Measurements from ENCODE around the gene FAM184A. TPM values are rescaled to one million over a fixed set of nuclear protein-coding genes. Genes with fewer than 3 reads are reported as not detected.

The FAM184A gene
- total RNA-seq, 4 donors from 2014 or later = 0.20 to 13.1 (median 2.9) TPM

DNA sequence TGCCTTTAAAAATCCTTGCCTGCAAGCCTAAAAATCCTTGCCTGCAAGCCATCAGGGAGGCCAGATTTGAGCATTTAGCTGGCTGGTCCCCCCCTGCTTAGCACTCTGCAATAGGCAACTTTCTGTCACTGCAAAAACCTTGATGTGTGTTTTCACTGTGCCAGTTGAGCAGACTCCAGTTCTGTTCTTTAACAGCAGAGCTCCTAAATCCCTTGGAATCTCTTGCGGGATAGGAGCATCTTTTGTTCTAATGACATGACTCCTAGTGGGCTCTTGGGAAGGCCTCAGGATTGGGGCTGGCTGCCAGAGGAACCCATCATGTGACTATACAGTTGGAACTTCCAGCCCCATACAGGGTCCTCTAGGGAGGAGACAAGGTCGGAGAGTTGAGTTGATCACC, 50.4 kb downstream of the FAM184A start:
- no peaks in the 10 kb centered on the region for H3K27me3 ChIP-seq
- in situ Hi-C loops (cut with MboI; ENCODE audit: low pct_ligation_motif_present in 1 of 4, low pct_unique_long_range_greater_than_20kb in 1 of 4, low sequenced_read_pairs in 3 of 4) (no loop called here), intact Hi-C loops (cut with DNase I; ENCODE audit: low total_unique reads) (no loop called here)
- no peaks in the 10 kb centered on the region for H3K9me3 ChIP-seq
- TF ChIP-seq CTCF (IDR thresholded peaks at IDR 0.05) (no peak), POLR2AphosphoS5 (IDR thresholded peaks at IDR 0.05) (no peak)
- 96% methylated on average over 2 of the region's 2 CpGs; no CpG with 5 or more reads in 1 of the 2 donors for WGBS, 2 donors (ENCODE audit: low coverage in 1 of 2)
- DNase-seq = no peak
- no peak overlapping the region for H3K4me3 ChIP-seq
- no peaks in the 10 kb centered on the region for H3K4me1 ChIP-seq
- no peaks in the 10 kb centered on the region for H3K36me3 ChIP-seq
- H3K27ac ChIP-seq = no peak overlapping the region

- TF ChIP-seq POLR2AphosphoS5 (IDR thresholded peaks at IDR 0.05) = no peak
- no peak for TF ChIP-seq CTCF (IDR thresholded peaks at IDR 0.05)
- no peak for TF ChIP-seq EP300 (IDR thresholded peaks at IDR 0.05; ENCODE audit: low read depth)
- Histone ChIP-seq H3K27ac (no peak overlapping the region), H3K36me3 (no peaks in the 10 kb centered on the region), H3K9me3 (no peaks in the 10 kb centered on the region), H3K27me3 (no peaks in the 10 kb centered on the region), H3K4me3 (no peak overlapping the region), H3K4me1 (no peaks in the 10 kb centered on the region)
- no peak for DNase-seq
- in situ Hi-C loops (cut with MboI; ENCODE audit: low pct_ligation_motif_present in 1 of 4, low pct_unique_long_range_greater_than_20kb in 1 of 4, low sequenced_read_pairs in 3 of 4) (no loop called here), intact Hi-C loops (cut with DNase I; ENCODE audit: low total_unique reads) (no loop called here)
- 44 to 64% methylated on average over 2 to 3 of the region's 3 CpGs for WGBS, 2 donors (ENCODE audit: low coverage in 1 of 2)
These were observed 51.0 kb downstream of the FAM184A start for GRCh38 chr6:119027465-119027864.

DNA sequence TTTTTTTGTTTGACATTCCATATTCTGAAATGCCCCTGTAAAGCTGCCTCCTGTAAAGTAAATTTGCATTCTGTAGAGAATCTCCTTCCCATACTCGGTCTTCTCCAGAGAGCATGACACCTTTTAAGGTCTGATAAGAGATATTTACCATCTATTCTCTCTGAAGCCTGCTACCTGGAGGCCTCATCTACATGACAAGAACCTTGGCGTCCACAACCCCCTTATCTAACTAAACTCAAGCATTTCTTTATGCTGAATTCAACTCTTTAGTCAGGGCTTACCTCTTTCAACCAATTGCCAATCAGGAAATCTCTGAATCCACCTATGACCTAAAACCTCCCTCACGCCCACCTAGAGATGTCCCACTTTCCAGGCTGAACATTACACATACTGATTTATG, 51.6 kb downstream of the FAM184A start:
- Histone ChIP-seq H3K9me3 (no peaks in the 10 kb centered on the region), H3K27me3 (no peaks in the 10 kb centered on the region), H3K36me3 (no peaks in the 10 kb centered on the region), H3K4me3 (no peak overlapping the region), H3K4me1 (no peaks in the 10 kb centered on the region), H3K27ac (no peak overlapping the region)
- WGBS, 2 donors (ENCODE audit: low coverage in 1 of 2) = 79 to 91% methylated on average over 3 of the region's 3 CpGs
- intact Hi-C loops (cut with DNase I; ENCODE audit: low total_unique reads) = no loop called here
- in situ Hi-C loops (cut with MboI; ENCODE audit: low pct_ligation_motif_present in 1 of 4, low pct_unique_long_range_greater_than_20kb in 1 of 4, low sequenced_read_pairs in 3 of 4) = no loop called here
- no peak for DNase-seq
- TF ChIP-seq POLR2A (IDR thresholded peaks at IDR 0.05) (no peak), POLR2AphosphoS5 (IDR thresholded peaks at IDR 0.05) (no peak), CTCF (IDR thresholded peaks at IDR 0.05) (no peak), EP300 (IDR thresholded peaks at IDR 0.05; ENCODE audit: low read depth) (no peak)

DNA sequence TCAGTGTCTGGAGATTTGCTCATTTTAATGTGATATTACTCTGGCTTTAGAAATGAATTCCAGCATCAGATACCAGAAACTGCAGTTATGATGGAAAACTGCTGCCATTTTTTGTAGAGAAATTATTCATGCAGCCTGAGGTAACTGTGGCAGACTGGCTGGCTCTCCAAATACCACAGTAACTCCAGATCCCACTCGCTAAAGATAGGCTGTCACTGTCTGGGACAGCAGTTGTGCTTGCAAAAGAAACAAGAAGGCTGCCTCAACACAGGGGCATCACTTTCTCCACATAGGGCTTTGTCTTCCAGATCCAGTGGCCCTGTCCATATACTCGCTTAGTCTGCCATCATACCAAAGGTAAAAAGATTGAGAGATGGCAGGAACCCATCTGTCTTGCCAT, 52.7 kb downstream of the FAM184A start:
- in situ Hi-C loops (cut with MboI; ENCODE audit: low pct_ligation_motif_present in 1 of 4, low pct_unique_long_range_greater_than_20kb in 1 of 4, low sequenced_read_pairs in 3 of 4) (no loop called here), intact Hi-C loops (cut with DNase I; ENCODE audit: low total_unique reads) (no loop called here)
- no peak for TF ChIP-seq POLR2AphosphoS5 (IDR thresholded peaks at IDR 0.05)
- no peaks in the 10 kb centered on the region for H3K36me3 ChIP-seq
- 84% methylated on average over 2 of the region's 2 CpGs; no CpG with 5 or more reads in 1 of the 2 donors for WGBS, 2 donors (ENCODE audit: low coverage in 1 of 2)
- no peaks in the 10 kb centered on the region for H3K4me1 ChIP-seq
- H3K27me3 ChIP-seq = no peaks in the 10 kb centered on the region
- no peak overlapping the region for H3K4me3 ChIP-seq
- no peak for DNase-seq
- no peak overlapping the region for H3K27ac ChIP-seq
- no peaks in the 10 kb centered on the region for H3K9me3 ChIP-seq

DNA sequence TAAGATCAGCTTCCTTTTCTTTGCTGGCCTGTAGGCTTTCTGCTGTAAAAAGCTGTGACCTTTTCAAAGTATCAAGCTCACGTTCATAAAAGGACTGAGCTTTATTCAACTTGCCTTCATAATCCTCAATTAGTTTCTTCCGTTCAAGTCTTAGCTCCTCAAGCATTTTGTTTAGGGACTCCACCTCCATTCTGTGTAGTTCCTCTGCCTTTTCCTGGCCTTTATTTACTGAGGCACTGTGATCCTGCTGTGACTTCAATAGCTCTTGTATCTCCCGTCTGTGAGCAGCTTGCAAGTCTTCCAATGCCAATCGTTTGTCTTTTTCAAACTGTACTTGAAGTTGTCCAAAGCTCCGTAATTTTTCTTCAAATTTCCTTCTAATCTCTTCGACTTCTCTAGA, 54.4 kb downstream of the FAM184A start:
- Histone ChIP-seq H3K27me3 (no peaks in the 10 kb centered on the region), H3K27ac (no peak overlapping the region), H3K9me3 (no peaks in the 10 kb centered on the region), H3K36me3 (no peaks in the 10 kb centered on the region), H3K4me3 (no peak overlapping the region), H3K4me1 (no peaks in the 10 kb centered on the region)
- in situ Hi-C loops (cut with MboI; ENCODE audit: low pct_ligation_motif_present in 1 of 4, low pct_unique_long_range_greater_than_20kb in 1 of 4, low sequenced_read_pairs in 3 of 4) = no loop called here
- intact Hi-C loops (cut with DNase I; ENCODE audit: low total_unique reads) = no loop called here
- no peak for TF ChIP-seq EP300 (IDR thresholded peaks at IDR 0.05; ENCODE audit: low read depth)
- TF ChIP-seq POLR2A (IDR thresholded peaks at IDR 0.05) = no peak
- TF ChIP-seq POLR2AphosphoS5 (IDR thresholded peaks at IDR 0.05) = no peak
- TF ChIP-seq CTCF (IDR thresholded peaks at IDR 0.05) = no peak
- 81 to 82% methylated on average over 6 of the region's 6 CpGs for WGBS, 2 donors (ENCODE audit: low coverage in 1 of 2)
- no peak for DNase-seq
